ENCODE data around the gene CRY2.

CRY2 gene

GRCh38 chr11:45879803-45880686, 32.8 kb downstream of the CRY2 start:
- DNase-seq: peak in 1 of 4 experiments; percentile 9

GRCh38 chr11:45880772-45881570, 33.7 kb downstream of the CRY2 start:
- DNase-seq: no peak

- DNase-seq: peak in 2 of 4 experiments; percentile 19 to 22
Observed at GRCh38 chr11:45881708-45882368, 34.6 kb downstream of the CRY2 start.

DNA sequence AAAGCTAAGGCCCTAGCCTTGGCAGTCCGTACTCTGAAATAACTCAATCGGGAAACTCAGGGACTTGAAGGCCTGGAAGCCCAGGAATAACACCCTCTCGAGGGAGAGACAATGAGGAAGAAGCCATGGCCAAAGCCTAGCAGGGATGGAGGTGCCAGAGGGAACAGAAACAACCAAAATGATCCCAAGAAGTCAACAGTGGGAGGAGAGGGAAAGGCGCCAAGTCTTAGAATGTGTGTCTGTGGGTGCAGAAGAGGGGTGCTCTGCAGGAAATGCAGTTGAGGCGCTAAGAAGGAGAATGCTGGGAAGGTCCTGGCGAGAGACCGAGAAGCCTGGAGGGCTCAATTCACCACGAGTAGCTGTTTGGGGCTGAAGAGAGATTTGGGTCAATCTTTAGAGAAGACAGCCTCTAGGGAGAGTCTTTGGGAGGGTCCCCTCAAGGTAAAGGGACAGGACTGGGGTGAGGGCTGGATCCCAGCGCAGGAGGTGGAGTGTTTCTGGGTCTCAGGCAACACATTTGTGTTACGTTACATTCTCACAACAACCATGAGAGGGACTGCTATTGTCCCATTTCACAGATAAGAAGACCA, 37.4 kb downstream of the CRY2 start:
- DNase-seq: no peak

DNA sequence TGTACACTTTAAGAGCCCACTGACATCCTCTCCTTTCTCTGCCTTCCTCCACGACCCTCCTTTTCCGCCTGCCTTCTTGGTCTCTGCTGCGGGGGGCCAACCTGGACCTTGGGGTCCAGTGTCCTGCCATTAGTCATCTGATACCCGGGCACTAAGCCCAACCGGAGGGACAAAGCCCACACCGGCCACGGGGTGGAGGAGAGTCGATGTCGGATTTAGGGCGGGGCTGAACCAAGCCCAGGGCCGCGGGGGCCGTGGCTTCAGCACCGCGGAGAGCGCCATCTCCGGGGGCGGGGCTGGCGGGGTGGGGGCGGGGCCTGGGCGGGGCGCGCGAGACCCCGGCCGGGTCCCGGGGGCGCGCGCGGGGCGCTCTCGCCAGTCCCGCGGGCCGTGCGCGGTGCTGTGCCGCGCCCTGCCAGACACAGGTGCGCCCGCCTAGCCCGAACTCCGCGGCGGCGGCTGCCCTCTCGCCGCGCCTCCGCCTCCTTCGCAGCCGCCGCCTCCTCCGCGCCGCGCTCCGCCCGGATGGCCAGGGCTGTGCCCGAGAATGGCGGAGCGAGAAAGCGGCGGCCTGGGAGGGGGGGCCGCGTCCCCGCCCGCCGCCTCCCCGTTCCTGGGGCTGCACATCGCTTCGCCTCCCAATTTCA, 38.1 kb downstream of the CRY2 start, which contains the start of gene MAPK8IP1:
Gene MAPK8IP1, plus strand, starts transcription at position 378 of the 647 bp plus-strand sequence. Its CDS starts 170 bp downstream, at position 548.
- peak; percentile 46 to 79 (median 58) for DNase-seq

- DNase-seq: no peak
Observed at GRCh38 chr11:45885921-45886721, 38.8 kb downstream of the CRY2 start.

DNA sequence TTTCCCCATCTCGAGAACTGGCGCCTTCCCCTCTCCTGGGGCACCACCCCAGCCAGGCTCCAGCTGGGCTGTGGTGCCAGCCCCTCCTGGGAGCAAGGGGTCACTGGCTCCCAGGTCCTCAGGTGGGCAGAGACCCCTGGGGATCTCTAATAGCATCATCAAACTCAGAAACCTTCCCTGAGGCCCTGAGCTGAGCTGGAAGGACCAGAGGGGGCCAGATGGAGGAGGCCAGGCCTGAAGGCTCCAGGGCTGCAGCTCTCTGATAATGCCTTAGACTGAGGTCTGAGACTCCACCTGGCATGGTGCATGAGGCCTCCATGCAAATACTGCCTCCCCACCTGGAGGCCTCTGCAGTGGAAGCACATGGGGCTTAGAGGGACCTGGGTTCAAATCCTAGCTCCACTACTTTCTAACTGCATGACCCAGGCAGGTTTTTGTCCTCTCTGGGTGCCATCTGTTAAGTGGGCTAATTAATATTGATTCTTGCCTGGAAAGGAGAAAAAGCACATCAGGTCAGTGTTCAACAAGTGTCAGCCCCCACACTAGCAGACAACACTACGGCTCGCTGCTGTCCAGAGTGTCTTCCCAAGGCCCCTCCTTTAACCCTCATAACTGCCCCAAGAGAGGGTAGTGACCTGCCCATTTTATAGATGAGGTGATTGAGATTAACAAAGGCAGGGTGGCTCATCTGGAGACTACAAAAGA, 39.7 kb downstream of the CRY2 start:
- DNase-seq: no peak

DNA sequence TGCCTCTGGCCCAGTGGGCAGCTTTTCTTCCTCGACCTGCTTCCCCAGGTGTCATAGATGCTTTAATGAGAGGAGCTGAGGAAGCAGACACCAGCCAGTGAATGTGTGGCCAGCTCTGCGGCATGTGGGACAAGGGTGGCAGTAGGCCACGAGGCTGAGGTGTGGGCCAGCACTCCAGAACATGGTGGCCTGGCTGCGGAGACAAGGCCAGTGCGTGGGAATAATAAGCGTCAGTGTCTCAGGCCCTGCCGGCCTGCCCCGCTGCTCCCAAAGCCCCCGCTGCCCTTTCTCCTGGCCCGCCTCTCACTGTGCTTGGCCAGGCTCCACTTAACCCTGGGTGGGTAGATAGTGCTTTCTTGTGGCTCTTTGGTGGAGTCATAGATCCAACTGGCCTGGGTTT, 40.3 kb downstream of the CRY2 start:
- DNase-seq: no peak

DNA sequence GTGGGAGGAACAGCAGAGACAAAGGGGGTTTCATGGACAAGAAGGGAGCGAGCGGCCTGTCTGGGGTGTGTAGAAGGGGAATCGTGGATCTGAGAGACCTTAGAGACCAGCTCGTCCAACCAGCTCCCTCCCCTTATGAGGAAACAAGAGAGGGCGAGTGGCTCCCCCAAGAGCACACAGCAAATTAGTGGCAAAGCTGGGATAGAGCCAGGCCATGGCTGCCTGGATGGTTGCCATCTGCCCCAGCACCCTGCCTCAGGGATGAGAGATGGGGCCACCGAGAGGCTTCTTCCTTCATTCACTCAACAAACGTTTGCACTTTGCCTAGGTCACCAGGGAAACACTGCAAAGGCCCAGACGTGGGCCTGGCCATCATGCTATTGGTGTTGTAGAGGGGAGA, 42.3 kb downstream of the CRY2 start:
- DNase-seq: no peak

GRCh38 chr11:45889966-45890365, 42.7 kb downstream of the CRY2 start:
- no peak for DNase-seq

DNA sequence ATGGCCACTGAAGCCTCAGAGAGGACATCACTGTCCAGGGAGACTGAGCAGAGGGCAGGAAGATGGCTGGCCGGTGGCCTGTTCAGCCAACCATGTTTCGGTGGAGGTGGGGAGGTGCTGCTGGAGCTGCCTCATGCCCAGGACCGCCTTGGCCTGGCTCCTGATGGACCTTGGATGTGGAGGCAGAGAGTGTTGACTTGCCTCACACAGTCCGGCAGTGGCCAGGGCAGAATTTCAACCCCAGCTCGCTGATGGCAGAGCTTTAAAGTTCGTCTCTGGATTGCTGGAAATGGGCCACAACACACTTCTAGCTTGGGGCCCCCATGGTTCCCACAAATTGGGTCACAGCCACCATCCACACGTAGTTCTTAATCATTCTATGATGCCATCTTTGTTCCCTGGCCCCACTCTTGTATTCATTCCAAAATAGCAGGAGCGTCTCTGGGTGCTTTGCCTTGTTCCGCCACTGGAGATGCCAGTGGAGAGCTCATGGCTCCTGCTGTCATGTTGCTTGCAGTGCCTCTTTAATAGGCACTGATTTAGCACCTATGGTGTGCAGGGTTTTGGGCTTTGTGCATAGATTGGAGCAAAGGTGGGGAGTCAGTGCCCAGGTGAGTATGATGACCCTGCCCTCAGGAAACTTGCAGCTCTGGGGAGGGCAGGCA, 43.7 kb downstream of the CRY2 start:
- DNase-seq: no peak

GRCh38 chr11:45892856-45893255, 45.6 kb downstream of the CRY2 start:
- DNase-seq: no peak

DNA sequence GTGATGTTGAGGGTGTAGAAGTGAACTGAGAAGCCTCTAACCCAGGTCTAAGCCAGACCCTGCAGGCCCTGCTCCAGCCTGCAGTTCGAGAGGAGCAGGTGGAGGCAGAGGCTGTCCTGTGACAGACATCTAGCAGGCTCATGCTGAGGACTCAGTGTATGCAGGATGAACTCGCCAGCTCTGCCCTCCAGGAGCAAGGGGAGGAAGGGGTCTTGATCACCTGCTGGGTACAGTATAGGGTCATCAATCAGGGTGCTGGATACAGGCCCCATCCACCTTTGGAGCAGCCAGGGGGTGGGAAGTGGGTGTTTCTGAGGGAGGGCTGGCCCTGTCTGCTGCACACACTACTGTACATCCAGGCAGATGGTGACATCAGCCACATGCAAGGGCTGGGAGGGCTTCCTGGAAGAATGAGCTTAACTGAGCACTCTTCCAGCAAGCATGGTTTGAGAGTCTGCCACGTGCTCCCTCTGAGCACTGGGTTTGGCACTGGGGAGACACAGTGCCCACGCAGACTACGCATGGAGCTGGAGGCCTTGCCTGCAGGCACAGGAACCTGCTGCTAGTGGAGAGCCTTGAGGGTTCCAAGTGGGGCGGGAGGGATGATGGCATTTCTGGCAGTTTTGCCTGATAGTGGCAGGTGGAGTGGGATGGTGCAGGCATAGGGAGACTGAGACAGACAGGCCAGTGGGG, 47.4 kb downstream of the CRY2 start:
- no peak for DNase-seq

GRCh38 chr11:45895553-45896259, 48.4 kb downstream of the CRY2 start:
- no peak for DNase-seq

DNA sequence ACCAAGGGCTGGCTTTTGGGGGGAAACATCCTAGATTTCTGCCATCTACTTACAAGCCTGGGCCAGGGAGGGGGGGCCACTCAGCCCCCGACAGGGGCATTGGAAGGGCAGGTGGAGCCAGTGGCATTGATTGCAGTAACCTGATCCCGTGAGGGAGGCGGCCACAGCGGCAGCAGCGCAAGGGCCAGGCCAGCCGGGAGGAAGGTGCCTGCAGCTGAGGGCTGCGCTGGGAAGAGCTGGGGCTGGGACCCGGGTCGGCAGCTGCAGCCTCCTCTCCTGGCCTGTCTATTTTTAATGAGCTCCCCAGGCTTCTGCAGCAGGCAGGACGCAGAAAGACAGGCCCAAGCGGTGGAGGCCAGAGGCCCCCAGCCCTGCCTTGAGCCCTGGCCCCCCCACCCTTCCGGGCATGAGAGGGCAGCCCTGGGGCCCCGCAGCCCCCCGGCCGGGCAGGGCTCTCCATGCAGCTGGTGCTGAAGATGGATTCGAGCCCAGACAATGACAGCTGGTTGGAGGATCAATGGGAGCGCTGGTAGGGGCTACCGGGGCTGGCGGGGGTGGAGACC, 49.2 kb downstream of the CRY2 start:
- DNase-seq: no peak

- DNase-seq: no peak
Observed at GRCh38 chr11:45897556-45897955, 50.3 kb downstream of the CRY2 start.

DNA sequence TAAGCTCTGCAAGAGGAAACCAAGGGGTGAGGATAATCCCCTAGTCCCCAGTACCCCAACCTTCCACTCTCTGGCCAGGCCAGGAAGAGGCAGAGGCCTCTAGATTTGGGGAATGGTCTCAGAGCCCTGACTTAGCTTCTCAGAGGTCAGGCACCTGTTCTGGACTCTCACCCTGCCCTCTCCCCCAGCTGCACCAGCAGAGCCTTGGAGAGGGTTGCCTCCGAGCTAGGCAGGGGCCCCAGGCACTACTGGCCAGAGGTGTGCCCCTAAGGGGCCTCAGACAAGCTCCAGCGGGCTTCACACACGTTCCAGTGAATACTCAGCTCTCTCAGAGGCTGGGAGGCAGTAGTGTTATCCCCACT, 51.8 kb downstream of the CRY2 start:
- DNase-seq: no peak

DNA sequence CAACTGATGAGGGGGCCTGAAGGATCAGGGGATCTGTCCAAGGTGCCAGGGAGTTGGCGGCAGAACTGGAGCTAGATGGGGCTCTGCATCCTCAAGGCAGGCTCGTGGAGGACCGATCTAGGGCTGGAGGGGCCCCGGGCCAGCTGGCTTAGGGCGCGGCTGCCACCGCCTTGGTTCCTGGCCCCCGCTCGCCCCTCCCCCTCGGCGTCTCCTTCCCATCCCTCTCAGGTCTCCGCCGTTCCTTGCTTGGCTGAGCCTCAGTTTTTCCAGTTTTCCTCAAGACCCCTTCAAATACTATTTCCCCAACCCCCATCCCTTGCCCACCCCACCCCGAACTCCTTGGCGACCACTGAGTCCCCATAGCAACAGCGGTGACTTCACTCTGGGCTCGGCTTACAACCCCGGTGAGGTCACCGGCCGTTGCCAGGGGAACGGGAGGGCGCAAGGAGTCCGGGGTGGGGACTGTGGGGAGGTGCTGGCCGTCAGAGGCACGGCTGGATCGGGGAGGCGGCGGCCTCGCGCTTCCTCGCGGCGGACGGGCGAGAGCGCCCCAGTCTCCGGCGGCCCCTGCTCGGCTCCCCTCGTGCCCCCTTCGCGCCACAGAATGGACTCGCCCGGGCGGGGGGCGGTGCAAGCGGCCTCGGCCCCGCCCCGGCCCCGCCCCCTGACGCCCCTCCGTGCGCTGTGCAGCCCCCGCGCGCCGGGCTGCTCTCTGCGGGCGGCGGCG, 52.3 kb downstream of the CRY2 start:
- DNase-seq: peak; percentile 61 to 83 (median 68)

Data from suppressor macrophage (primary cell).